Esophagus muscularis mucosa (tissue), 4 donors: ENCODE data around the gene HOMER2. TPM values are rescaled to one million over a fixed set of nuclear protein-coding genes. Genes with fewer than 3 reads are reported as not detected.
"Not testable (repeated sequence)": the region's sequence is repeated elsewhere in the genome, so short reads cannot be mapped to it uniquely, and the experiment has no call there.

Experiments
- DNase-seq: peaks from one replicate; pipeline ENCODE4 v3.0.0-alpha.2; 2017; ENCODE audit errors: extremely low spot score
- H3K27ac ChIP-seq, 4 donors: fragments of 200-600 bp; sonication (generic); replicated peaks in 1 of 4; 1 replicate in 3 of 4; 2 replicates in 1 of 4; pipeline ENCODE4 v1.5.1; 2016 to 2019; ENCODE audit warnings: mild to moderate bottlenecking in 1 of 4
- H3K27me3 ChIP-seq, 4 donors: fragments of 200-600 bp; sonication (generic); one replicate each; pipeline versions ENCODE4 v1.5.1 to v1.6.0; 2016 to 2019
- H3K36me3 ChIP-seq, 4 donors: fragments of 200-600 bp; sonication (generic); one replicate each; pipeline ENCODE4 v1.5.1; 2016 to 2019
- H3K4me1 ChIP-seq, 4 donors: fragments of 200-600 bp; sonication (generic); one replicate each; pipeline ENCODE4 v1.5.1; 2016 to 2019
- H3K4me3 ChIP-seq, 4 donors: fragments of 200-600 bp; sonication (generic); 1 replicate in 2 of 4; 2 replicates in 2 of 4; pipeline ENCODE4 v1.5.1; 2016 to 2019; ENCODE audit warnings: mild to moderate bottlenecking in 4 of 4, moderate library complexity in 1 of 4
- H3K9me3 ChIP-seq, 4 donors: fragments of 200-600 bp; sonication (generic); 1 replicate in 3 of 4; 2 replicates in 1 of 4; pipeline ENCODE4 v1.5.1; 2016 to 2019
- CTCF ChIP-seq, 3 experiments: fragments of 200-600 bp in 2 of 3; fragments of 450-650 bp in 1 of 3; sonication (generic) in 2 of 3; IDR thresholded peaks; one replicate each; pipeline ENCODE4 v1.5.1; 2017 to 2019; ENCODE audit warnings: antibody characterized with exemption in 3 of 3, mild to moderate bottlenecking in 2 of 3, moderate library complexity in 1 of 3
- EP300 ChIP-seq: sonication (generic); formaldehyde crosslinking; IDR thresholded peaks from one replicate; pipeline ENCODE4 v1.6.1; 2017; ENCODE audit warnings: antibody characterized with exemption
- POLR2A ChIP-seq: fragments of 450-650 bp; IDR thresholded peaks from one replicate; pipeline ENCODE4 v1.6.1; 2017; ENCODE audit warnings: antibody characterized with exemption, moderate library complexity, mild to moderate bottlenecking, low read depth
- POLR2AphosphoS5 ChIP-seq, 2 donors: sonication (generic); formaldehyde crosslinking; IDR thresholded peaks; one replicate each; pipeline ENCODE4 v1.6.1; 2017; ENCODE audit warnings: antibody characterized with exemption in 2 of 2
- WGBS: methylation state at CpG from one replicate; pipeline ENCODE4 v1.1.5; 2018; 5-methylcytosine and 5-hydroxymethylcytosine counted together
- intact Hi-C: fragments of 100-400 bp; cut with DNase I; formaldehyde crosslinking; loops from one replicate; pipeline ENCODE4 v1.15.1; 2023
- total RNA-seq, 4 donors: library from RNA; depleted of rRNA; stranded (reverse); fragments of >200 nt; gene quantifications; one replicate each; pipeline versions ENCODE4 v1.1.0 to v1.2.1, GENCODE V29; 2016

The HOMER2 gene
- total RNA-seq, 4 donors from 2014 or later, result 13.3 to 54.8 (median 25.8) TPM

DNA sequence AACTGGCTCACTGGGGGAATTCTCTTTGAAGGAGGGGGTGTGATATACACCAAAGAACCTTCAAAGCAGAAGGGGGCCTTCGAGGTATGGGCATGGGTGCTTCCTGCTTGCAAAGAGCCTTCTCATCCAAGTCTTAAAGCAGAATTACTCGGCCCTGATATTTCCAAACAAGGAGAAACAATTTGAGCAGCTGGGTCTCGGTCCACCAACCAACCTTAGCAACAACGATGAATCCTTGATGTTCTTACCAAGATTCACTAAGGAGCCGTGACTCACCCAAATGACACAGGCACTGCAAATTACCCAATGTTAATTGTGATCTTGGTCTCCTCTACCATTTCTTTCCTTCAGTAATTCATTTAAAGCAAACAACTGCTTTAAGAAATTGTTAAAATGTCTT lies 7.7 kb downstream of the HOMER2 start:
- H3K27ac ChIP-seq, result no peak overlapping the region
- no peaks in the 10 kb centered on the region for H3K4me1 ChIP-seq
- no peak overlapping the region for H3K4me3 ChIP-seq
- no peaks in the 10 kb centered on the region for H3K9me3 ChIP-seq
- no peaks in the 10 kb centered on the region for H3K27me3 ChIP-seq
- 75% methylated on average over 5 of the region's 5 CpGs for WGBS
- intact Hi-C loops, result no loop called here
- H3K36me3 ChIP-seq, result no peaks in the 10 kb centered on the region
- TF ChIP-seq CTCF (IDR thresholded peaks at IDR 0.05) (no peak), POLR2AphosphoS5 (IDR thresholded peaks at IDR 0.05) (no peak), POLR2A (no peak), EP300 (no peak)
- no peak for DNase-seq

- no peak for DNase-seq
- H3K27ac ChIP-seq, result no peak overlapping the region
- 83% methylated on average over 5 of the region's 5 CpGs for WGBS
- H3K9me3 ChIP-seq, result no peaks in the 10 kb centered on the region
- H3K4me3 ChIP-seq, result no peak overlapping the region
- intact Hi-C loops, result no loop called here
- no peaks in the 10 kb centered on the region for H3K36me3 ChIP-seq
- no peaks in the 10 kb centered on the region for H3K4me1 ChIP-seq
- TF ChIP-seq POLR2AphosphoS5 (IDR thresholded peaks at IDR 0.05), result no peak
- no peak for TF ChIP-seq EP300
- TF ChIP-seq POLR2A, result no peak
- no peak for TF ChIP-seq CTCF (IDR thresholded peaks at IDR 0.05)
- H3K27me3 ChIP-seq, result no peaks in the 10 kb centered on the region
These were observed 8.5 kb downstream of the HOMER2 start for GRCh38 chr15:82944056-82944455.

DNA sequence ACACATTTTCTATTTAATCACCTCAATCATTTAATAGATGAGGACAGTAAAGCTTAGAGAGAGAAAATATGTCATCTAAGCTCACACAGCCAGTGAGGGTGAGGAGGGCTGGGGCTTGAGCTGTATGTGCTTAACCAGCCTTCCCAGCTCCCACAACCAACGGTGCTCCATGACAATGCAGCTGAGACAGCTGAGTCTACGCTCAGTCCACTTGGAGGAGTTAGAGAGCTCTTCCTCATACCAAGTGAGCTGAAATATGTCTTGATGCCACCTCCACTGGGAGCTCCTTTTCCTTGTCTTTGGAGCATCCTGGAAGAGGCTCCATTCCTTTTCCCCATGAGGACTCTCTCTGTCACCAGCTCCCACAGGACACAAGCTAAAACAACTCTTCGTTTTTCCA lies 9.3 kb downstream of the HOMER2 start:
- no peak for DNase-seq
- 76% methylated on average over 3 of the region's 3 CpGs for WGBS
- Histone ChIP-seq H3K4me1 (no peaks in the 10 kb centered on the region), H3K4me3 (no peak overlapping the region), H3K9me3 (no peaks in the 10 kb centered on the region), H3K27ac (no peak overlapping the region), H3K27me3 (no peaks in the 10 kb centered on the region), H3K36me3 (no peaks in the 10 kb centered on the region)
- TF ChIP-seq EP300 (no peak), POLR2A (no peak), POLR2AphosphoS5 (IDR thresholded peaks at IDR 0.05) (no peak), CTCF (IDR thresholded peaks at IDR 0.05) (no peak)
- intact Hi-C loops, result no loop called here

GRCh38 chr15:82942691-82943090 lies 9.8 kb downstream of the HOMER2 start:
- TF ChIP-seq EP300, result no peak
- no peak for TF ChIP-seq POLR2AphosphoS5 (IDR thresholded peaks at IDR 0.05)
- no peak for TF ChIP-seq POLR2A
- no peak for TF ChIP-seq CTCF (IDR thresholded peaks at IDR 0.05)
- H3K9me3 ChIP-seq, result no peaks in the 10 kb centered on the region
- no peak overlapping the region for H3K27ac ChIP-seq
- no peaks in the 10 kb centered on the region for H3K27me3 ChIP-seq
- H3K4me1 ChIP-seq, result no peaks in the 10 kb centered on the region
- no peak overlapping the region for H3K4me3 ChIP-seq
- no peak for DNase-seq
- intact Hi-C loops, result no loop called here
- 75% methylated on average over 7 of the region's 8 CpGs for WGBS
- H3K36me3 ChIP-seq, result no peaks in the 10 kb centered on the region

- H3K4me1 ChIP-seq, result not testable (repeated sequence)
These were observed 12.8 kb downstream of the HOMER2 start for GRCh38 chr15:82939678-82940077.

More at GRCh38 chr15:82939678-82940077, 12.8 kb downstream of the HOMER2 start:
- H3K27me3 ChIP-seq, H3K9me3 ChIP-seq, H3K27ac ChIP-seq, DNase-seq, intact Hi-C loops, H3K4me3 ChIP-seq, H3K36me3 ChIP-seq: not testable (repeated sequence)
- 97% methylated on average over 6 of the region's 6 CpGs for WGBS
